HG02798 (cell line): ENCODE measurements around the gene MYOD1.

ENCODE experiments used
- ATAC-seq: cut with Tn5 transposase; IDR thresholded peaks from one replicate; pipeline ENCODE4 v1.9.1; 2021; ENCODE audit warnings: mild to moderate bottlenecking; ENCODE audit not compliant: unreplicated experiment, poor library complexity

Gene MYOD1

GRCh38 chr11:17699147-17700114 lies 19.9 kb upstream of the MYOD1 start:
- no peak for ATAC-seq

- ATAC-seq = no peak
Measured at GRCh38 chr11:17700991-17701390, 18.4 kb upstream of the MYOD1 start.

GRCh38 chr11:17702876-17703275 lies 16.5 kb upstream of the MYOD1 start:
- ATAC-seq = no peak

GRCh38 chr11:17703951-17704350 lies 15.4 kb upstream of the MYOD1 start:
- peak; percentile 65 for ATAC-seq

GRCh38 chr11:17707830-17708229 lies 11.5 kb upstream of the MYOD1 start:
- ATAC-seq = no peak

GRCh38 chr11:17711836-17712235 lies 7.5 kb upstream of the MYOD1 start:
- no peak for ATAC-seq

- no peak for ATAC-seq
Measured at GRCh38 chr11:17713851-17714250, 5.5 kb upstream of the MYOD1 start.

GRCh38 chr11:17714356-17714854 lies 5.0 kb upstream of the MYOD1 start:
- ATAC-seq = no peak

- no peak for ATAC-seq
Measured at GRCh38 chr11:17714870-17715269, 4.5 kb upstream of the MYOD1 start.

- ATAC-seq = no peak
Measured at GRCh38 chr11:17716807-17717206, 2.6 kb upstream of the MYOD1 start.

- no peak for ATAC-seq
Measured at GRCh38 chr11:17718015-17718414, 1.4 kb upstream of the MYOD1 start.

GRCh38 chr11:17718510-17718962 lies 835 bp upstream of the MYOD1 start:
- no peak for ATAC-seq

GRCh38 chr11:17719938-17720795 lies 796 bp downstream of the MYOD1 start:
- ATAC-seq = no peak

- no peak for ATAC-seq
Measured at GRCh38 chr11:17720796-17721171, 1.4 kb downstream of the MYOD1 start.

GRCh38 chr11:17721242-17721999 lies 2.0 kb downstream of the MYOD1 start:
- no peak for ATAC-seq

- ATAC-seq = no peak
Measured at GRCh38 chr11:17722000-17722643, 2.8 kb downstream of the MYOD1 start.

GRCh38 chr11:17724020-17724908 lies 4.9 kb downstream of the MYOD1 start:
- no peak for ATAC-seq

GRCh38 chr11:17725174-17725573 lies 5.8 kb downstream of the MYOD1 start:
- ATAC-seq = no peak

GRCh38 chr11:17730137-17730536 lies 10.8 kb downstream of the MYOD1 start:
- no peak for ATAC-seq
